Measurements from ENCODE around the gene EPHA3. TPM values are rescaled to one million over a fixed set of nuclear protein-coding genes. Genes with fewer than 3 reads are reported as not detected.

EPHA3 gene
- total and polyA plus RNA-seq, 2 donors (not counting 3 experiments of a cell fraction or from before 2014, with no cell fraction given): not detected

- no peaks in the 10 kb centered on the region for H3K79me2 ChIP-seq (ENCODE audit: control insufficient read depth, insufficient read depth, low read length)
- POLR2A ChIA-PET: no interaction called here
- FAIRE-seq (no peak), DNase-seq (ENCODE audit: low read depth, low spot score) (no peak)
- CTCF ChIA-PET: no interaction called here
- H3K27ac ChIP-seq (ENCODE audit: insufficient read depth, low read depth, low read length): no peak overlapping the region
- H3K36me3 ChIP-seq (ENCODE audit: control insufficient read depth in 2 of 2, extremely low read depth in 1 of 2, insufficient read depth in 2 of 2, low read length in 2 of 2): no peaks in the 10 kb centered on the region
- no peak overlapping the region for H3K9ac ChIP-seq (replicated peaks; ENCODE audit: extremely low read depth, insufficient read depth, low read length)
- no peaks in the 10 kb centered on the region for H3K9me1 ChIP-seq (replicated peaks; ENCODE audit: control insufficient read depth, extremely low read depth, insufficient read depth, low read length)
- dilution Hi-C loops (cut with MboI; ENCODE audit: extremely low pct_ligation_motif_present, low sequenced_read_pairs): no loop called here
- intact Hi-C loops (cut with micrococcal nuclease): loop anchor here (2.0 kb wide), 1 partner anchor 38 kb away; no protein-coding TSS in a partner anchor
- no peaks in the 10 kb centered on the region for H3K4me1 ChIP-seq (ENCODE audit: control insufficient read depth, extremely low read depth, insufficient read depth, low read length)
- H3K27me3 ChIP-seq (ENCODE audit: control insufficient read depth in 2 of 2, insufficient read depth in 2 of 2, low read length in 2 of 2): no peaks in the 10 kb centered on the region
- H2AFZ ChIP-seq (ENCODE audit: low read depth, low read length): no peak overlapping the region
- H3K4me3 ChIP-seq (replicated peaks in 1 of 3; ENCODE audit: insufficient read depth in 1 of 3, low read depth in 1 of 3, low read length in 3 of 3): no peak overlapping the region
- no peaks in the 10 kb centered on the region for H4K20me1 ChIP-seq (replicated peaks; ENCODE audit: control insufficient read depth, extremely low read depth, insufficient read depth, low read length)
- BruUV-seq (replicated peaks): no TSS peak
- H3K9me3 ChIP-seq (replicated peaks; ENCODE audit: control insufficient read depth, insufficient read depth, low read length): peaks cover 2% of the 10 kb centered on the region
- no peak overlapping the region for H3K4me2 ChIP-seq (ENCODE audit: insufficient read depth, low read length)
- TF ChIP-seq CTCF (IDR thresholded peaks at IDR 0.05; ENCODE audit: extremely low read depth in 1 of 2, insufficient read depth in 1 of 2, low read depth in 1 of 2, low read length in 2 of 2) (no peak), FOS (IDR thresholded peaks at IDR 0.05; ENCODE audit: borderline replicate concordance, insufficient read depth, low read length) (no peak), EZH2 (IDR thresholded peaks at IDR 0.05; ENCODE audit: borderline replicate concordance, low read depth, low read length, severe bottlenecking) (no peak), POLR2A (IDR thresholded peaks at IDR 0.05; ENCODE audit: low read depth, low read length) (no peak), MYC (IDR thresholded peaks at IDR 0.05; ENCODE audit: low read depth, low read length) (no peak)
Measured at GRCh38 chr3:89260721-89261120, 153.3 kb downstream of the EPHA3 start.

GRCh38 chr3:89261673-89262072, 154.3 kb downstream of the EPHA3 start:
- Histone ChIP-seq H3K9ac (replicated peaks; ENCODE audit: extremely low read depth, insufficient read depth, low read length) (no peak overlapping the region), H3K79me2 (ENCODE audit: control insufficient read depth, insufficient read depth, low read length) (no peaks in the 10 kb centered on the region), H3K4me1 (ENCODE audit: control insufficient read depth, extremely low read depth, insufficient read depth, low read length) (no peaks in the 10 kb centered on the region), H3K4me2 (ENCODE audit: insufficient read depth, low read length) (no peak overlapping the region), H3K9me1 (replicated peaks; ENCODE audit: control insufficient read depth, extremely low read depth, insufficient read depth, low read length) (no peaks in the 10 kb centered on the region), H3K27ac (ENCODE audit: insufficient read depth, low read depth, low read length) (no peak overlapping the region), H4K20me1 (replicated peaks; ENCODE audit: control insufficient read depth, extremely low read depth, insufficient read depth, low read length) (no peaks in the 10 kb centered on the region), H2AFZ (ENCODE audit: low read depth, low read length) (no peak overlapping the region), H3K36me3 (ENCODE audit: control insufficient read depth in 2 of 2, extremely low read depth in 1 of 2, insufficient read depth in 2 of 2, low read length in 2 of 2) (no peaks in the 10 kb centered on the region), H3K9me3 (replicated peaks; ENCODE audit: control insufficient read depth, insufficient read depth, low read length) (peaks cover 2% of the 10 kb centered on the region), H3K27me3 (ENCODE audit: control insufficient read depth in 2 of 2, insufficient read depth in 2 of 2, low read length in 2 of 2) (no peaks in the 10 kb centered on the region), H3K4me3 (replicated peaks in 1 of 3; ENCODE audit: insufficient read depth in 1 of 3, low read depth in 1 of 3, low read length in 3 of 3) (no peak overlapping the region)
- BruUV-seq (replicated peaks): no TSS peak
- FAIRE-seq: no peak
- no peak for TF ChIP-seq POLR2AphosphoS5 (IDR thresholded peaks at IDR 0.05; ENCODE audit: insufficient read depth, low read depth, low read length)
- dilution Hi-C loops (cut with MboI; ENCODE audit: extremely low pct_ligation_motif_present, low sequenced_read_pairs) (no loop called here), intact Hi-C loops (cut with micrococcal nuclease) (loop anchor here (2.0 kb wide), 1 partner anchor 37 kb away; no protein-coding TSS in a partner anchor)
- ChIA-PET CTCF (no interaction called here), POLR2A (no interaction called here)
- DNase-seq (ENCODE audit: low read depth, low spot score): no peak
